HEK293T (cell line): ENCODE results near the gene RANBP3L.

Source experiments
- ARNT ChIP-seq: fragments of 450-650 bp; IDR thresholded peaks from 2 replicates; pipeline ENCODE4 v1.6.1; 2017; ENCODE audit warnings: mild to moderate bottlenecking
- BHLHE40 ChIP-seq: fragments of 450-650 bp; IDR thresholded peaks from 2 replicates; pipeline ENCODE4 v1.6.1; 2016; ENCODE audit warnings: mild to moderate bottlenecking, moderate library complexity, borderline replicate concordance
- ELF4 ChIP-seq: fragments of 450-650 bp; IDR thresholded peaks from 2 replicates; pipeline ENCODE4 v1.6.1; 2017; ENCODE audit warnings: antibody characterized with exemption
- FOXK2 ChIP-seq: fragments of 450-650 bp; IDR thresholded peaks from 2 replicates; pipeline ENCODE4 v1.6.1; 2016; ENCODE audit warnings: mild to moderate bottlenecking
- FOXM1 ChIP-seq: fragments of 450-650 bp; IDR thresholded peaks from 2 replicates; pipeline ENCODE4 v1.6.1; 2017; ENCODE audit warnings: mild to moderate bottlenecking, borderline replicate concordance
- HDGF ChIP-seq: fragments of 450-650 bp; IDR thresholded peaks from 2 replicates; pipeline ENCODE4 v1.6.1; 2017; ENCODE audit warnings: antibody characterized with exemption, borderline replicate concordance
- L3MBTL2 ChIP-seq: fragments of 450-650 bp; conservative IDR thresholded peaks from 2 replicates; pipeline ENCODE4 v1.6.1; 2016; ENCODE audit warnings: mild to moderate bottlenecking
- NFRKB ChIP-seq: fragments of 450-650 bp; IDR thresholded peaks from 2 replicates; pipeline ENCODE4 v1.6.1; 2016; ENCODE audit warnings: mild to moderate bottlenecking, moderate library complexity
- PKNOX1 ChIP-seq: fragments of 450-650 bp; IDR thresholded peaks from 2 replicates; pipeline ENCODE4 v1.6.1; 2016
- SP1 ChIP-seq: fragments of 450-650 bp; IDR thresholded peaks from 2 replicates; pipeline ENCODE4 v1.6.1; 2017
- SUZ12 ChIP-seq: fragments of 450-650 bp; IDR thresholded peaks from 2 replicates; pipeline ENCODE4 v1.6.1; 2016; ENCODE audit warnings: mild to moderate bottlenecking
- TARDBP ChIP-seq: fragments of 450-650 bp; IDR thresholded peaks from 2 replicates; pipeline ENCODE4 v1.6.1; 2016
- ZNF384 ChIP-seq: fragments of 450-650 bp; IDR thresholded peaks from 2 replicates; pipeline ENCODE4 v1.6.1; 2016

- TF ChIP-seq SP1 (no peak), NFRKB (no peak), HDGF (no peak), FOXM1 (0 out of 2 replicates have a peak, but pooled peaks have one; percentile 33), BHLHE40 (no peak), ELF4 (no peak), SUZ12 (no peak), PKNOX1 (no peak), ARNT (0 out of 2 replicates have a peak, but pooled peaks have one; percentile 39), L3MBTL2 (peak; percentile 100), FOXK2 (no peak), ZNF384 (no peak), TARDBP (peak; percentile 97)
Observed at GRCh38 chr5:36241631-36242533, 59.8 kb downstream of the RANBP3L start, which contains the start of gene NADK2.
